Activated T-cell treated with anti-CD3 and anti-CD28 coated beads for 48 hours (primary cell): ENCODE results near the gene ACER3.
"Not testable (repeated sequence)": the region's sequence is repeated elsewhere in the genome, so short reads cannot be mapped to it uniquely, and the experiment has no call there.

Experiments used
- DNase-seq: peaks from one replicate; pipeline ENCODE4 v3.0.0-alpha.2; 2020; ENCODE audit warnings: low read depth

ACER3 gene

GRCh38 chr11:76995081-76995576 lies 134.4 kb downstream of the ACER3 start:
- no peak for DNase-seq

- no peak for DNase-seq
Measured at GRCh38 chr11:76997512-76997911, 136.8 kb downstream of the ACER3 start.

- no peak for DNase-seq
Measured at GRCh38 chr11:76999597-76999996, 138.9 kb downstream of the ACER3 start.

- no peak for DNase-seq
Measured at GRCh38 chr11:77001613-77002012, 140.9 kb downstream of the ACER3 start.

GRCh38 chr11:77002776-77003175 lies 142.1 kb downstream of the ACER3 start:
- DNase-seq: no peak

GRCh38 chr11:77003963-77004362 lies 143.2 kb downstream of the ACER3 start:
- no peak for DNase-seq

- DNase-seq: no peak
Measured at GRCh38 chr11:77009533-77010160, 148.9 kb downstream of the ACER3 start.

- no peak for DNase-seq
Measured at GRCh38 chr11:77014669-77015068, 154.0 kb downstream of the ACER3 start.

GRCh38 chr11:77018396-77018924 lies 157.7 kb downstream of the ACER3 start:
- not testable (repeated sequence) for DNase-seq

- no peak for DNase-seq
Measured at GRCh38 chr11:77019976-77020595, 159.4 kb downstream of the ACER3 start.

GRCh38 chr11:77020734-77021133 lies 160.0 kb downstream of the ACER3 start:
- no peak for DNase-seq

- no peak for DNase-seq
Measured at GRCh38 chr11:77024745-77025144, 164.0 kb downstream of the ACER3 start.

- DNase-seq: no peak
Measured at GRCh38 chr11:77026221-77026620, 165.5 kb downstream of the ACER3 start.

GRCh38 chr11:77026743-77027142 lies 166.0 kb downstream of the ACER3 start:
- DNase-seq: no peak

GRCh38 chr11:77027275-77027674 lies 166.6 kb downstream of the ACER3 start:
- DNase-seq: no peak

- no peak for DNase-seq
Measured at GRCh38 chr11:77029829-77030228, 169.1 kb downstream of the ACER3 start.

- no peak for DNase-seq
Measured at GRCh38 chr11:77030834-77031414, 170.2 kb downstream of the ACER3 start.

- no peak for DNase-seq
Measured at GRCh38 chr11:77031599-77031998, 170.9 kb downstream of the ACER3 start.

GRCh38 chr11:77035039-77035438 lies 174.3 kb downstream of the ACER3 start:
- DNase-seq: no peak

- no peak for DNase-seq
Measured at GRCh38 chr11:77035580-77035979, 174.9 kb downstream of the ACER3 start.

GRCh38 chr11:77036398-77036797 lies 175.7 kb downstream of the ACER3 start:
- no peak for DNase-seq

GRCh38 chr11:77037057-77037456 lies 176.3 kb downstream of the ACER3 start:
- DNase-seq: no peak
